ENCODE data around the gene LRG1.

The LRG1 gene

DNA sequence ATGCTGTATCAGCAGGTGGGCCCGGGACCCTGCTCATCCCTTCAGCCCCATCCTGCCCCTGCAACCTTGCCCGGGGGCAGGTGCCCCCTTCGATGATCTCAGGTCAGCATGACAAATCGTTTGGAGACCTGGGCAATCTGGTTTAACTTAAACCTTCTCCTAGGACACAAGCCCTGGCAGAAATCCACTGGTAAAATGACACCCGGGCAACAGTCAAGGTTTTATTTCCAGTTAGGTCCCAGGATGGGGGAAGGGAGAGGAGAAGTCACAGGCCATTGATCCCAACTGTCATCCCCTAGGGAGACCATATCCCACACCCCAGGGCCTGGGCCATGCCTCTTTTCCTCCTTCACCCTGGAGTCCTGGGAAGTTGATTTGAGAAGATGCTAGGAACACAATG, 3.0 kb downstream of the LRG1 start:
- no peak for TF ChIP-seq CTCF (IDR thresholded peaks at IDR 0.05; ENCODE audit: control insufficient read depth, insufficient read depth, low read depth, low read length, missing control alignments)
- H3K4me3 ChIP-seq (ENCODE audit: control insufficient read depth, low read depth, low read length): no peak overlapping the region
- DNase-seq (ENCODE audit: low read depth): no peak

DNA sequence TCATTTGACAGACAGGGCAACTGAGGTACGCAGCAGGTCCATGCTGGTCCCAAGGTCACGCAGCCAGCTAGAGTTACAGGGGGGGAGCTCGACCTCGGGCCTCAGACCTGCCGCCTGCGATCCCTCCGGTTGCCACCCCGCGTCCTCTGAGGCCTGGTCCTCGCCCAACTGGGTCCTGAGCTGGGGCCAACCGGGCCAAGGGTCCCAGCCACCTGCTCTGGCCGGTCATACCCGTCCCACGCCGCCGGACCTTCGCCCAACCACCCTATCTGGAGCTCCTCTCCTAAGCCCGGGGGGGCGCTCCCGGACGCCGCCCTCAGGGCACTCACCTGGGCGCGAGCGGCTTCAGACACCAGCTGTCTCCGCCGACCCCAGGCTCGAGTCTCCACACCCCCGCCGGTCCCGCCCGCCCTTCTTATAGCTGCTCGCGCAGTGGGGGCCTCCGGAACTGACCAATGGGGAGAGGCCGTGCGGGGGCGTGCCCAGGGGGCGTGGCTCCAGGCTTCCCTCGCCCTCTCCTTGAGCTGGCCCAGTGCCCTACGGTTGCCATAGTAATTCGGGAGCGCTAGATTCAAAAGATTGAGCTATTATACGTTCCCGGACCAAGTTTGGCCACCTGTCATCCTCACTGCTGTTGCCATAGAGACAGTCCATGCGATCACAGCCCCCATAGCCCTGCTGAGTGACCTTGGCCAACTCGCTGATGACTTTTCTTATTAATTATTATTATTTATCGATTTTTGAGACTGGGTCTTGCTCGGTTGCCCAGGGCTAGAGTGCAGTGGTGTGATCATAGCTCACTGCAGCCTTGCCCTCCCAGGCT, 4.8 kb downstream of the LRG1 start, which contains the start of gene PLIN5:
Gene PLIN5, minus strand, starts transcription at position 389 of the 823 bp plus-strand sequence. CDS start 1,150 bp downstream, outside the sequence.
- TF ChIP-seq CTCF (IDR thresholded peaks at IDR 0.05; ENCODE audit: control insufficient read depth, insufficient read depth, low read depth, low read length, missing control alignments): no peak
- no peak within 1 kb of the TSS for H3K4me3 ChIP-seq (ENCODE audit: control insufficient read depth, low read depth, low read length)
- no peak for DNase-seq (ENCODE audit: low read depth)

DNA sequence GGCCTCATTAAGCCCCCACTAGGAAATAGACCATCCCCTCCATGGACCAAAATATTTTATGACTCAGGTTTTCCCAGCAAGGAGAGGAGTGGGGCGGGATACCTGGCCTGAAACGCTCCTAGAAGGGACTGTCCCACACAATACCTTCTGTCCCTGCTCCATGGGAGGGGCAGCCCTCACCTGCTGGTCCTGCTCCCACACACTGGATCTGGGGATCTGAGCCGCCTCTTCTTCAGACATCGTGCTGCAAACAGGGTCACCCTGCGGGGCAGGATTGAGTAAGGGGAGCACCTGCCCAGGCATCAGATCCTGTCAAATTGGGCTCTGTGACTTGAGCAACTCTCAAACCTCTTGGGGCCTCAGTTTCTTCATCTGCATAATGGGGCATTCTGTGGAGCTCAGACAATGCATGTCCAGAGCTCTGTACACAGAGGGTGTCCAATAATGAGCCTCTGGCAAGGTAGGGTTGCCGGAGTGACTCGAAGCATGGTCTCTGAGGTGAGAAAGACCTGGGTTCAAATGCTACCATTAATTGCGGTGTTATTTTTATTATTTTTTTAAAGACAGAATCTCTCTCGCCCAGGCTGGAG, 5.9 kb downstream of the LRG1 start:
- no peak for TF ChIP-seq CTCF (IDR thresholded peaks at IDR 0.05; ENCODE audit: control insufficient read depth, insufficient read depth, low read depth, low read length, missing control alignments)
- no peak overlapping the region for H3K4me3 ChIP-seq (ENCODE audit: control insufficient read depth, low read depth, low read length)
- no peak for DNase-seq (ENCODE audit: low read depth)

- TF ChIP-seq CTCF (IDR thresholded peaks at IDR 0.05; ENCODE audit: control insufficient read depth, insufficient read depth, low read depth, low read length, missing control alignments): no peak
- no peak for DNase-seq (ENCODE audit: low read depth)
- no peak overlapping the region for H3K4me3 ChIP-seq (ENCODE audit: control insufficient read depth, low read depth, low read length)
Observed at GRCh38 chr19:4533334-4533733, 6.5 kb downstream of the LRG1 start.

- no peak for DNase-seq (ENCODE audit: low read depth)
- no peak overlapping the region for H3K4me3 ChIP-seq (ENCODE audit: control insufficient read depth, low read depth, low read length)
- no peak for TF ChIP-seq CTCF (IDR thresholded peaks at IDR 0.05; ENCODE audit: control insufficient read depth, insufficient read depth, low read depth, low read length, missing control alignments)
Observed at GRCh38 chr19:4531562-4532165, 8.2 kb downstream of the LRG1 start.

DNA sequence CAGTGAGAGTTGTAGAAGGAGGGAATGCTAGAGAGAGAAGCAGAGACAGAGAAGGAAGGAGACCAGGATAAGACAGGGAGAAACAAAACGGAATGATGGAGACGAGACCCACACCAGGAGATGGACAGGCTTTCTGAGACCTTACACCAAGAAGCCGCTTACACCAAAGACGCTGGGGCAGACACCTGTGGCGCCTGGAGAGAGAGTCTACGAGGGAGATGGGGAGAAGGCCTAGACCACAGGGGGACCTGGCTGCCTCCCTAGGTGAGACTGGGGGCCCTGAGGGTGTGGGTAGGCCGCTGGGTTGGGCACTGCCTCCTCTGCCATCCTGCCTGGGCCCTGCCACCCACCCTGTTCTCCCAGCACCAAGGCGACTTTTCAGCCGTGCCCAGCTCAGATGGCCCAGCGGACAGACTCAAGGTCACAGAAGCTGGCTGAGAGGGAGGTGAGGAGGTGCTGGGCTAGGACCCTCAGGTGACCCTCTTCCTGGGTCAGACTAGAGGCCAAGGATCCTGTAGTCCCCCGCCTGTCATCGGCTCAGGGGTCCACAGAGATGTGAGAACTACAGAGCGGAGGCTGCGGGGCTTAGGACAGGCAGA, 9.8 kb downstream of the LRG1 start:
- no peak for TF ChIP-seq CTCF (IDR thresholded peaks at IDR 0.05; ENCODE audit: control insufficient read depth, insufficient read depth, low read depth, low read length, missing control alignments)
- H3K4me3 ChIP-seq (ENCODE audit: control insufficient read depth, low read depth, low read length): no peak overlapping the region
- DNase-seq (ENCODE audit: low read depth): no peak
